22Rv1 (cell line): ENCODE data around the gene COPS3.

ENCODE experiments used
- H3K27ac ChIP-seq: fragments of 450-650 bp; 2 replicates; pipeline ENCODE4 v1.5.1; 2017
- CTCF ChIP-seq: fragments of 450-650 bp; IDR thresholded peaks from 2 replicates; pipeline ENCODE4 v1.5.1; 2017; ENCODE audit warnings: mild to moderate bottlenecking
- ZFX ChIP-seq: fragments of 450-650 bp; IDR thresholded peaks from 2 replicates; pipeline ENCODE4 v1.6.1; 2017; ENCODE audit warnings: antibody characterized with exemption, borderline replicate concordance

The COPS3 gene

DNA sequence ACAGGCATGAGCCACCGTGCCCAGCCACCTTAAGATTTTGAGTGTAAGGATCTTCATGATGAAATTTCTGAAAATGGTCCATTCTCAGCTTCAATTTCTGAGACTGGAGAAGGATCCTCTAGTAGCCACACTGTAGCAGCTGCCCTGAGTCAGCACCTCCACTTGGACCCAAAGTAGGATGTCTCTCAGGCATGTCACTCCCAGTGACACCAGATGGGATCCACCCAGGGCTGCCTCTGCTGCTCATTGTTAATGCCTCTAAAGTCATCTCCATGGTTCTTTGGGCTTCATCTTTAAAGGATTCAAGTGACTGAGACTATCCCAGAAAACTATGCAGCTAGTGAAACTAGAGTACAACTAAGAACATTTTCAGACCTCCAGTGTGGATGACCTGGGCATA lies 82.8 kb downstream of the COPS3 start:
- H3K27ac ChIP-seq: no peak overlapping the region
- TF ChIP-seq CTCF: no peak
- TF ChIP-seq ZFX: no peak

DNA sequence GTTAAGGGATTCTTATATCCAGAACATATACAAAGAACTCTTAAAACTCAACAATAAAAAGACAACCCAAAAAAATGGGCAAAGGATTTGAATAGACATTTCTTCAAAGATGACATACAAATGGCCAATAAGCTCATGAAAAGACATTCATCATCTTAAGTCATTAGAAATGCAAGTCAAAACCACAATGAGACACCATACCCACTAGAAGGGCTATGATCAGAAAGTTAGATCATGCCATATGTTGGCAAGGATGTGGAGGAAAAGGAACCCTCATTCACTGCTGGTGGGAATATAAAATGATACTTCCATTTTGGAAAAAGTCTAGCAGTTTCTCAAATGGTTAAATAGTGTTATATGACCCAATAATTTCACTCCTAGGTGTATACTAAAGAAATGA lies 84.3 kb downstream of the COPS3 start:
- no peak overlapping the region for H3K27ac ChIP-seq
- TF ChIP-seq CTCF: no peak
- no peak for TF ChIP-seq ZFX
